ENCODE data around the gene TRIP12.

DNA sequence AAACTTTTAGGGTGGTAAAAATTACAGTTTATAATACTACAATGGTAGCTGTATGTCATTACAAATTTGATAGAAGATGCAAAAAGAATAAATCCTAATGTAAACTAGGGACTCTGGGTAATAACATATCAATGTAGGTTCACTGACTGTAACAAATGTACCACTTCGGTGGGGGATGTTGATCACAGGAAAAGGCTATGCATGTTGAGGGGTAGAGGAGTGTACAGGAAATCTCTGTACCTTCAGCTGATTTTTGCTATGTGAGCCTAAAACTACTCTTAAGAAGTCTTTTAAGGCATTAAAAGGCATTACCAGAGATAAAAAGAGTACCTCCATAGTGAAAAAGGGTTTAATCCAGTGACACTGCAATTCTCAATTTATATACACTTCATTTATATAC lies 25.0 kb downstream of the TRIP12 start:
- TF ChIP-seq, protein P1, sequence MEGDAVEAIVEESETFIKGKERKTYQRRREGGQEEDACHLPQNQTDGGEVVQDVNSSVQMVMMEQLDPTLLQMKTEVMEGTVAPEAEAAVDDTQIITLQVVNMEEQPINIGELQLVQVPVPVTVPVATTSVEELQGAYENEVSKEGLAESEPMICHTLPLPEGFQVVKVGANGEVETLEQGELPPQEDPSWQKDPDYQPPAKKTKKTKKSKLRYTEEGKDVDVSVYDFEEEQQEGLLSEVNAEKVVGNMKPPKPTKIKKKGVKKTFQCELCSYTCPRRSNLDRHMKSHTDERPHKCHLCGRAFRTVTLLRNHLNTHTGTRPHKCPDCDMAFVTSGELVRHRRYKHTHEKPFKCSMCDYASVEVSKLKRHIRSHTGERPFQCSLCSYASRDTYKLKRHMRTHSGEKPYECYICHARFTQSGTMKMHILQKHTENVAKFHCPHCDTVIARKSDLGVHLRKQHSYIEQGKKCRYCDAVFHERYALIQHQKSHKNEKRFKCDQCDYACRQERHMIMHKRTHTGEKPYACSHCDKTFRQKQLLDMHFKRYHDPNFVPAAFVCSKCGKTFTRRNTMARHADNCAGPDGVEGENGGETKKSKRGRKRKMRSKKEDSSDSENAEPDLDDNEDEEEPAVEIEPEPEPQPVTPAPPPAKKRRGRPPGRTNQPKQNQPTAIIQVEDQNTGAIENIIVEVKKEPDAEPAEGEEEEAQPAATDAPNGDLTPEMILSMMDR (IDR thresholded peaks at IDR 0.05; ENCODE audit: low read length), result no peak
- no peak for TF ChIP-seq EZH2 (optimal IDR thresholded peaks at IDR 0.05; ENCODE audit: low read depth, low read length)

Data from MM.1S (cell line).